ENCODE measurements around the gene HTT.

Gene HTT

DNA sequence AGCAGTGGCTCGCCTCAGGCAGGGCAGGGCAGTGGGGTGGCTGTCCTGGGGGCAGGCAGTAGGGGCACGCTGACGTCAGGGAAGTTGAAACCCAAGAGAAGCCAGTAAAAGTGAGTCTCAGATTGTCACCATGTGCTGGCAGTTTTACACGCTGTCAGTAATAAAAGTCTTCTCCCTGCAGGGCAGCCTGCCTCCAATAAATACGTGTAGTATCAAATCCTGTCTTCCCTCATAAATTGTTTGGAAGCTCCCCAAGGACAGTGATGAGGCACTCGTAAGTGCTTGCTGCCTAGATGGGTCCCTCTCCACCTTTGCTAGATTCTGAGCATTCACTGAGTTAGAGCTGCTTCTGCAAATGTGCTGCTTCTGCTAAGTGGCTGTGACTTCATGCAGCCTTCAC, 113.6 kb downstream of the HTT start:
- H3K9me3 ChIP-seq (replicated peaks; ENCODE audit: insufficient read depth, low read length) = no peaks in the 10 kb centered on the region
- H3K4me3 ChIP-seq (ENCODE audit: low read length) = no peak overlapping the region
- no peak overlapping the region for H3K4me2 ChIP-seq (ENCODE audit: low read depth, low read length)
- no peaks in the 10 kb centered on the region for H3F3A ChIP-seq (ENCODE audit: insufficient read depth, low read length)
- no peaks in the 10 kb centered on the region for H3K27me3 ChIP-seq (replicated peaks; ENCODE audit: insufficient read depth, low read length)
- TF ChIP-seq, protein P1, sequence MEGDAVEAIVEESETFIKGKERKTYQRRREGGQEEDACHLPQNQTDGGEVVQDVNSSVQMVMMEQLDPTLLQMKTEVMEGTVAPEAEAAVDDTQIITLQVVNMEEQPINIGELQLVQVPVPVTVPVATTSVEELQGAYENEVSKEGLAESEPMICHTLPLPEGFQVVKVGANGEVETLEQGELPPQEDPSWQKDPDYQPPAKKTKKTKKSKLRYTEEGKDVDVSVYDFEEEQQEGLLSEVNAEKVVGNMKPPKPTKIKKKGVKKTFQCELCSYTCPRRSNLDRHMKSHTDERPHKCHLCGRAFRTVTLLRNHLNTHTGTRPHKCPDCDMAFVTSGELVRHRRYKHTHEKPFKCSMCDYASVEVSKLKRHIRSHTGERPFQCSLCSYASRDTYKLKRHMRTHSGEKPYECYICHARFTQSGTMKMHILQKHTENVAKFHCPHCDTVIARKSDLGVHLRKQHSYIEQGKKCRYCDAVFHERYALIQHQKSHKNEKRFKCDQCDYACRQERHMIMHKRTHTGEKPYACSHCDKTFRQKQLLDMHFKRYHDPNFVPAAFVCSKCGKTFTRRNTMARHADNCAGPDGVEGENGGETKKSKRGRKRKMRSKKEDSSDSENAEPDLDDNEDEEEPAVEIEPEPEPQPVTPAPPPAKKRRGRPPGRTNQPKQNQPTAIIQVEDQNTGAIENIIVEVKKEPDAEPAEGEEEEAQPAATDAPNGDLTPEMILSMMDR (IDR thresholded peaks at IDR 0.05; ENCODE audit: low read length) = no peak
- TF ChIP-seq EZH2 (optimal IDR thresholded peaks at IDR 0.05; ENCODE audit: low read depth, low read length) (no peak), EZH2phosphoT487 (IDR thresholded peaks at IDR 0.05; ENCODE audit: low read length) (no peak)
- no peak for DNase-seq
- H3K36me3 ChIP-seq (replicated peaks; ENCODE audit: insufficient read depth, low read length) = no peaks in the 10 kb centered on the region
- no peak overlapping the region for H3K9ac ChIP-seq (ENCODE audit: low read length)
- no peak overlapping the region for H2AFZ ChIP-seq (ENCODE audit: low read length)
- H4K20me1 ChIP-seq (ENCODE audit: insufficient read depth, low read length) = no peaks in the 10 kb centered on the region
- H3K27ac ChIP-seq (ENCODE audit: low read length) = no peak overlapping the region
- H3K4me1 ChIP-seq (ENCODE audit: low read length) = no peaks in the 10 kb centered on the region
- H3K79me2 ChIP-seq (ENCODE audit: low read length) = no peaks in the 10 kb centered on the region
- H3K9me2 ChIP-seq (replicated peaks; ENCODE audit: insufficient read depth, low read length) = no peaks in the 10 kb centered on the region

DNA sequence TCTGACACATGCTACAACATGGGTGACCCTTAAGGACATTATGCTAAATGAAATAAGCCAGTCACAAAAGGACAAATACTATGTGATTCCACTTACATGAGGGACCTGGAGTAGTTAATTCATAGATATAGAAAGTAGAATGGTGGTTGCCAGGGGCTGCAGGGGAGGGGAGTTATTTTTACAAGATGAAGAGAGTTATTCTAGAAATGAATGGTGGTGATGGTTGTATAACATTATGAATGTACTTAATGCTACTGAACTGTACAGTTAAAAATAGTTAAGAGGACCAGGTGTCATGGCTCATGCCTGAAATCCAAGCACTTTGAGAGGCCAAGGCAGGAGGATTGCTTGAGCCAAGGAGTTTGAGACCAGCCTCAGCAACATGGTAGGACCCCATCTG, 115.0 kb downstream of the HTT start:
- Histone ChIP-seq H3K27me3 (replicated peaks; ENCODE audit: insufficient read depth, low read length) (no peaks in the 10 kb centered on the region), H3F3A (ENCODE audit: insufficient read depth, low read length) (no peaks in the 10 kb centered on the region), H2AFZ (ENCODE audit: low read length) (no peak overlapping the region), H3K4me3 (ENCODE audit: low read length) (no peak overlapping the region), H3K4me2 (ENCODE audit: low read depth, low read length) (no peak overlapping the region), H3K4me1 (ENCODE audit: low read length) (no peaks in the 10 kb centered on the region), H4K20me1 (ENCODE audit: insufficient read depth, low read length) (no peaks in the 10 kb centered on the region), H3K9me3 (replicated peaks; ENCODE audit: insufficient read depth, low read length) (no peaks in the 10 kb centered on the region), H3K9ac (ENCODE audit: low read length) (no peak overlapping the region), H3K36me3 (replicated peaks; ENCODE audit: insufficient read depth, low read length) (no peaks in the 10 kb centered on the region), H3K27ac (ENCODE audit: low read length) (no peak overlapping the region), H3K79me2 (ENCODE audit: low read length) (no peaks in the 10 kb centered on the region), H3K9me2 (replicated peaks; ENCODE audit: insufficient read depth, low read length) (no peaks in the 10 kb centered on the region)
- DNase-seq = no peak
- TF ChIP-seq, protein P1 (IDR thresholded peaks at IDR 0.05; ENCODE audit: low read length) = no peak
- no peak for TF ChIP-seq EZH2phosphoT487 (IDR thresholded peaks at IDR 0.05; ENCODE audit: low read length)
- TF ChIP-seq EZH2 (optimal IDR thresholded peaks at IDR 0.05; ENCODE audit: low read depth, low read length) = no peak

DNA sequence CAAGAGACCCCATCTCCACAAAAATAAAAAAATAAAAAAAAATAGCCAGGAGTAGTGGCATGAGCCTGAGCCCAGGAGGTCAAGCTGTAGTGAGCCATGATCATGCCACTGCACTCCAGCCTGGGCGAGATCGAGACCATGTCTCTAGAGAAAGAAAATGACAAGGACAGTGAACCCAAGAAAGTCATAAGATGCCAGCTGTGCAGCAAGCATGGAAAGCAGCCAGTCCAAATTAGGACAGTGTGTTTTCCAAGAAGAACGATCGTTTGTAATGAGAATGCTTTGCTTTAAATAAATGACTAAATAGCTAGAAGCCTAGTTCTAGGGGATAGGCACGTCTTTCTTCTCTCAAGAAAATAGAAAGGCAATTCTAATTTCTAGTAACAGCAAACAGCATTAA, 116.1 kb downstream of the HTT start:
- Histone ChIP-seq H3K79me2 (ENCODE audit: low read length) (no peaks in the 10 kb centered on the region), H3K9me3 (replicated peaks; ENCODE audit: insufficient read depth, low read length) (no peaks in the 10 kb centered on the region), H3K9me2 (replicated peaks; ENCODE audit: insufficient read depth, low read length) (no peaks in the 10 kb centered on the region), H3K4me3 (ENCODE audit: low read length) (no peak overlapping the region), H3K36me3 (replicated peaks; ENCODE audit: insufficient read depth, low read length) (no peaks in the 10 kb centered on the region), H3K9ac (ENCODE audit: low read length) (no peak overlapping the region), H3K27ac (ENCODE audit: low read length) (no peak overlapping the region), H3F3A (ENCODE audit: insufficient read depth, low read length) (no peaks in the 10 kb centered on the region), H3K4me1 (ENCODE audit: low read length) (no peaks in the 10 kb centered on the region), H3K4me2 (ENCODE audit: low read depth, low read length) (no peak overlapping the region), H2AFZ (ENCODE audit: low read length) (no peak overlapping the region), H3K27me3 (replicated peaks; ENCODE audit: insufficient read depth, low read length) (no peaks in the 10 kb centered on the region), H4K20me1 (ENCODE audit: insufficient read depth, low read length) (no peaks in the 10 kb centered on the region)
- TF ChIP-seq EZH2 (optimal IDR thresholded peaks at IDR 0.05; ENCODE audit: low read depth, low read length) (no peak), EZH2phosphoT487 (IDR thresholded peaks at IDR 0.05; ENCODE audit: low read length) (no peak)
- TF ChIP-seq, protein P1 (IDR thresholded peaks at IDR 0.05; ENCODE audit: low read length) = no peak
- DNase-seq = no peak
